Kidney epithelial cell (primary cell): ENCODE measurements around the gene GIMD1. TPM values are rescaled to one million over a fixed set of nuclear protein-coding genes. Genes with fewer than 3 reads are reported as not detected.

Experiments used
- DNase-seq: peaks from one replicate; pipeline ENCODE4 v3.0.0-alpha.2; 2010; ENCODE audit warnings: low read depth
- H3K27me3 ChIP-seq: 2 replicates; pipeline ENCODE4 v1.6.0; 2011; ENCODE audit warnings: low read length; ENCODE audit not compliant: control insufficient read depth, insufficient read depth
- H3K36me3 ChIP-seq: 2 replicates; pipeline ENCODE4 v1.5.1; 2011; ENCODE audit warnings: low read length; ENCODE audit not compliant: control insufficient read depth, insufficient read depth
- H3K4me3 ChIP-seq: 2 replicates; pipeline ENCODE4 v1.5.1; 2011; ENCODE audit warnings: low read depth, mild to moderate bottlenecking, control low read depth, low read length
- total RNA-seq: library from RNA; depleted of rRNA; stranded (reverse); fragments of >200 nt; gene quantifications from 2 replicates; pipeline ENCODE4 v1.2.3, GENCODE V29; 2015
- TF ChIP-seq, protein P1 (sequence below): IDR thresholded peaks from 2 replicates; pipeline ENCODE4 v1.5.1; 2011; ENCODE audit warnings: mild to moderate bottlenecking, moderate library complexity, low read length, control low read depth, inconsistent platforms; ENCODE audit not compliant: insufficient read depth, poor library complexity, severe bottlenecking

Gene GIMD1
- total RNA-seq, 1 donor from 2014 or later, result not detected

DNA sequence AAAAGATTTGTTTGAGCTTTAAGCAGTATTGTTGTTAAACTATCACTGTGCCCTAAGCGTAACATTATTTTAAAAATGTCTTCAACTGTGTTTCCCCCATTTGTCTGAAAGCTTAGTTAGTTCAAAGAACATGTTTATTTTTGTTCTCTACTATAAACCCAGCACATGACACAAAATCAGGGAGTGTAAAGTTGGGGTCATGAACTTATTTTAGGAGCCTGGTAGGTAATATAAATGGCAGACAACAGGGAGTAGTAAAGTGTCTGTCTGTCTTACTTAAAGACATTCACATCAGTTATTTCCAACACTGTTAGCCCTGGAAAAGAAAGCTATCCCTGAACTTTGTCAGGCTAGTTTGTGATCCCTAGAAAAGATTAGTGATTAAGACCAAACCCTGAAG is 48.3 kb downstream of the GIMD1 start:
- no peak overlapping the region for H3K4me3 ChIP-seq
- no peak for DNase-seq
- no peaks in the 10 kb centered on the region for H3K36me3 ChIP-seq
- TF ChIP-seq, protein P1, sequence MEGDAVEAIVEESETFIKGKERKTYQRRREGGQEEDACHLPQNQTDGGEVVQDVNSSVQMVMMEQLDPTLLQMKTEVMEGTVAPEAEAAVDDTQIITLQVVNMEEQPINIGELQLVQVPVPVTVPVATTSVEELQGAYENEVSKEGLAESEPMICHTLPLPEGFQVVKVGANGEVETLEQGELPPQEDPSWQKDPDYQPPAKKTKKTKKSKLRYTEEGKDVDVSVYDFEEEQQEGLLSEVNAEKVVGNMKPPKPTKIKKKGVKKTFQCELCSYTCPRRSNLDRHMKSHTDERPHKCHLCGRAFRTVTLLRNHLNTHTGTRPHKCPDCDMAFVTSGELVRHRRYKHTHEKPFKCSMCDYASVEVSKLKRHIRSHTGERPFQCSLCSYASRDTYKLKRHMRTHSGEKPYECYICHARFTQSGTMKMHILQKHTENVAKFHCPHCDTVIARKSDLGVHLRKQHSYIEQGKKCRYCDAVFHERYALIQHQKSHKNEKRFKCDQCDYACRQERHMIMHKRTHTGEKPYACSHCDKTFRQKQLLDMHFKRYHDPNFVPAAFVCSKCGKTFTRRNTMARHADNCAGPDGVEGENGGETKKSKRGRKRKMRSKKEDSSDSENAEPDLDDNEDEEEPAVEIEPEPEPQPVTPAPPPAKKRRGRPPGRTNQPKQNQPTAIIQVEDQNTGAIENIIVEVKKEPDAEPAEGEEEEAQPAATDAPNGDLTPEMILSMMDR, result no peak
- H3K27me3 ChIP-seq, result no peaks in the 10 kb centered on the region

GRCh38 chr4:106318511-106318910 is 50.1 kb downstream of the GIMD1 start:
- TF ChIP-seq, protein P1, result no peak
- Histone ChIP-seq H3K4me3 (no peak overlapping the region), H3K27me3 (no peaks in the 10 kb centered on the region), H3K36me3 (no peaks in the 10 kb centered on the region)
- no peak for DNase-seq

DNA sequence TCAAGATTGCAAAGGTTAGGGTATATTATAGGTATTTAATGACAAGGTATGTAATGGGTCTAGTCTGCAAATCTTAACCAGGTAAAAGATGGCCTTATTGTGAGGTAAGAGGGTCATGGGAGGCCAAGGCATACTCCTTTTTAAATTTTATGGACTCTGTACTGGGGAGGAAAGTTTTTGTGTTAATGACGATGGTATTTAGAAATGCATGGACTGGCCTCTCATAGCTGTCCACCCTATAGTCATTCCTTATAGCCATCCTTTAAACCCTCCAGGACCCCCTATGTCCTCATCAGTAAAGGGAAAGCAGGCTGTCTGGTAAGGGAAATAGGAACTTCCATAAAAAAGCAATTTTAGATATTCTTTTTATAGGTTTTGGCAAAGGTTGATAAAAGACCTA is 50.8 kb downstream of the GIMD1 start:
- Histone ChIP-seq H3K4me3 (peak overlapping the region; percentile 80), H3K36me3 (no peaks in the 10 kb centered on the region), H3K27me3 (no peaks in the 10 kb centered on the region)
- no peak for DNase-seq
- TF ChIP-seq, protein P1, result no peak

GRCh38 chr4:106316773-106317409 is 51.7 kb downstream of the GIMD1 start:
- Histone ChIP-seq H3K27me3 (no peaks in the 10 kb centered on the region), H3K4me3 (peak overlapping the region; percentile 80), H3K36me3 (no peaks in the 10 kb centered on the region)
- DNase-seq, result no peak
- TF ChIP-seq, protein P1, result no peak

DNA sequence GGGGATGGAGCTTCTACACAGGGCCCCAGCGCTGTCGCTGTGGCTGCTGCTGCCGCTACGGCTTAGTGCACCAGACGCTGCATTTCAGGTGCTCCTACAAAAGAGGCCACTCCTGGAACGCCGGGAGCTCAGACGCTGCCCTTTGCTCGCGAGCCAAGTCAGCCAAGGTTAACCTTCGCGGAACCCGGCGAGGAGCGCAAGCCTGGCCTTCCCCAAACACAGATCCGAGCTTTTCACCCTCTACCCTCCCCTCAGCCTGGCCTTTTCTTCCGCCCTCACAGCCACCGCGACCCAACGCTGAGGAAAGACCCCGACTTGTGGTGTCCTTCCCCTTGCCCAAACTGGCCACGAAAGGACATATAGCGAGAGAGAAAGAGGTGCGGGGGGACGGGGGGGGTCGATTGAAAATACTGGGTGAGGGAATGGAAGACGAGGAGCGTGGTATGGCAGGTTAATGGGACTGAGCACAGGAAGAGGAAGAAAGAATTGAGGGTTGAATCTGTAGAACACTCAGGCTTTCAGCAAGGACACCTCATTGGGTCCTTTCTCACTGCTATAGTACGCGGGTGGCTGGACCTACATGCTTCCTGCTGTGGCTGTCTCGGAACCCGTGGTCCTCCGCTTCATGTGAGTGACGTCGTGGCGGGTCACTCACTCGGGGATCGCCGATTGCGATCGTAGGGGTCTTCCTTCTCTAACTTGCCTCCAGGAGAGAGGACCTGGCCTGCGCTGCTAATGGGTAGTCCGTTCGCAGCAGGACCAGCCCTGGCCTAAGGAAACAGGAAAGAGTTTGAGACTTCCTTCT is 52.4 kb downstream of the GIMD1 start, which contains the start of the genes AIMP1 and TBCK:
Gene AIMP1, plus strand, starts transcription at position 583 of the 805 bp plus-strand sequence. CDS start 8,460 bp downstream, outside the sequence.
Gene TBCK, minus strand, starts transcription at position 242 of the 805 bp plus-strand sequence. CDS start 7,249 bp downstream, outside the sequence.
- Histone ChIP-seq H3K4me3 (peak within 1 kb of the TSS; percentile 80), H3K36me3 (no peaks in the 10 kb centered on the region), H3K27me3 (no peaks in the 10 kb centered on the region)
- DNase-seq, result peak; percentile 64
- TF ChIP-seq, protein P1, result no peak
